ENCODE results near the gene SLC35F1.

The SLC35F1 gene

GRCh38 chr6:118285791-118286190 lies 378.7 kb downstream of the SLC35F1 start:
- no peak for DNase-seq

GRCh38 chr6:118288355-118289124 lies 381.5 kb downstream of the SLC35F1 start:
- DNase-seq = no peak

- DNase-seq = no peak
These were observed 385.5 kb downstream of the SLC35F1 start for GRCh38 chr6:118292558-118292957.

- DNase-seq = no peak
These were observed 387.8 kb downstream of the SLC35F1 start for GRCh38 chr6:118294906-118295305.

- DNase-seq = no peak
These were observed 388.3 kb downstream of the SLC35F1 start for GRCh38 chr6:118295336-118295735.

- DNase-seq = no peak
These were observed 389.3 kb downstream of the SLC35F1 start for GRCh38 chr6:118296129-118296901.

GRCh38 chr6:118297821-118298220 lies 390.8 kb downstream of the SLC35F1 start:
- no peak for DNase-seq

- no peak for DNase-seq
These were observed 391.7 kb downstream of the SLC35F1 start for GRCh38 chr6:118298476-118299427.

- no peak for DNase-seq
These were observed 392.4 kb downstream of the SLC35F1 start for GRCh38 chr6:118299457-118299856.

- DNase-seq = no peak
These were observed 397.3 kb downstream of the SLC35F1 start for GRCh38 chr6:118304321-118304720.

GRCh38 chr6:118305081-118305480 lies 398.0 kb downstream of the SLC35F1 start:
- no peak for DNase-seq

- no peak for DNase-seq
These were observed 399.6 kb downstream of the SLC35F1 start for GRCh38 chr6:118306392-118307238.

GRCh38 chr6:118307581-118307980 lies 400.5 kb downstream of the SLC35F1 start:
- DNase-seq = no peak

- DNase-seq = no peak
These were observed 402.5 kb downstream of the SLC35F1 start for GRCh38 chr6:118309337-118310093.

GRCh38 chr6:118313208-118313607 lies 406.1 kb downstream of the SLC35F1 start:
- no peak for DNase-seq

- DNase-seq = no peak
These were observed 406.7 kb downstream of the SLC35F1 start for GRCh38 chr6:118313762-118314161.

- no peak for DNase-seq
These were observed 409.8 kb downstream of the SLC35F1 start for GRCh38 chr6:118316796-118317384.

GRCh38 chr6:118317581-118318563 lies 410.8 kb downstream of the SLC35F1 start:
- DNase-seq = no peak

GRCh38 chr6:118318648-118319047 lies 411.6 kb downstream of the SLC35F1 start:
- no peak for DNase-seq

- DNase-seq = no peak
These were observed 412.4 kb downstream of the SLC35F1 start for GRCh38 chr6:118319416-118319815.
